ENCODE data around the gene EML1.

DNA sequence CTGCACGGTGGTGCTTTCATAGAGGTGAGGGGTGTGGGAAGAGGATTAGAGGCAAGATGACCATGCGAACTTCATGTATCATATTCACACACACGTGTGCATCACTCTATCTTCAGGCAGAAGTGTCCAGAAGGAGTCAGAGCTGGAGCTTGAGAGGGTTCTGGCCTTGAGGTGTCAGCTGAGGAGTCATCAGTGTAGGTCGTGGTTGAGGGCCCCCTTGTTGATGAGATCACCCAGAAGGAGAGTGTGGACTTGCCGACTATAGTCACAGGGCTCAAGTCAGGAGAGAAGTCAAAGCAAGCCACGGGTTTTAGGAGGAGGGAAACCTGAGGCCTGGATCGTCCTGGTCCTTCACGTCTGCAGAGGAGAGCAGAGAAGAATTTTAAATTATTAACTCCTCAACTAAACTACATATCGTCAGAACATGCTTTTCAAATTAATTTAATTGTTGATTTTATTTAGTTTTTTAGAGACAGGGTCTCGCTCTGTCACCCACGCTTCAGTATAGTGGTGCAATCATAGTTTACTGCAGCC lies 25.4 kb downstream of the EML1 start:
- no peak for TF ChIP-seq EP300 (IDR thresholded peaks at IDR 0.05)
- TF ChIP-seq, protein P1, sequence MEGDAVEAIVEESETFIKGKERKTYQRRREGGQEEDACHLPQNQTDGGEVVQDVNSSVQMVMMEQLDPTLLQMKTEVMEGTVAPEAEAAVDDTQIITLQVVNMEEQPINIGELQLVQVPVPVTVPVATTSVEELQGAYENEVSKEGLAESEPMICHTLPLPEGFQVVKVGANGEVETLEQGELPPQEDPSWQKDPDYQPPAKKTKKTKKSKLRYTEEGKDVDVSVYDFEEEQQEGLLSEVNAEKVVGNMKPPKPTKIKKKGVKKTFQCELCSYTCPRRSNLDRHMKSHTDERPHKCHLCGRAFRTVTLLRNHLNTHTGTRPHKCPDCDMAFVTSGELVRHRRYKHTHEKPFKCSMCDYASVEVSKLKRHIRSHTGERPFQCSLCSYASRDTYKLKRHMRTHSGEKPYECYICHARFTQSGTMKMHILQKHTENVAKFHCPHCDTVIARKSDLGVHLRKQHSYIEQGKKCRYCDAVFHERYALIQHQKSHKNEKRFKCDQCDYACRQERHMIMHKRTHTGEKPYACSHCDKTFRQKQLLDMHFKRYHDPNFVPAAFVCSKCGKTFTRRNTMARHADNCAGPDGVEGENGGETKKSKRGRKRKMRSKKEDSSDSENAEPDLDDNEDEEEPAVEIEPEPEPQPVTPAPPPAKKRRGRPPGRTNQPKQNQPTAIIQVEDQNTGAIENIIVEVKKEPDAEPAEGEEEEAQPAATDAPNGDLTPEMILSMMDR (IDR thresholded peaks at IDR 0.05) = no peak
- no peak for TF ChIP-seq POLR2A (IDR thresholded peaks at IDR 0.05)

Data from stomach (tissue), 4 donors.